Natural killer cell (primary cell): ENCODE data around the gene FIBP. TPM values are rescaled to one million over a fixed set of nuclear protein-coding genes. Genes with fewer than 3 reads are reported as not detected.

Experiments used
- ATAC-seq, 3 donors: fragments of 150-1000 bp in 2 of 3; fragments of 200-7000 bp in 1 of 3; cut with Tn5 transposase; 1 replicate in 1 of 3; 2 replicates in 2 of 3; pipeline ENCODE4 v1.10.0; 2021; ENCODE audit warnings: mild to moderate bottlenecking in 2 of 3, moderate library complexity in 2 of 3
- DNase-seq, 2 donors: peaks; one replicate each; pipeline versions ENCODE4 v3.0.0 to v3.0.0-alpha.2; 2013 to 2021; ENCODE audit warnings: mixed read lengths in 1 of 2
- H3K27ac ChIP-seq: one replicate; pipeline ENCODE4 v1.5.1; 2013; ENCODE audit warnings: mild to moderate bottlenecking, low read length
- H3K27me3 ChIP-seq: one replicate; pipeline ENCODE4 v1.6.1; 2013; ENCODE audit warnings: low read length; ENCODE audit not compliant: control insufficient read depth, insufficient read depth
- H3K36me3 ChIP-seq: one replicate; pipeline ENCODE4 v1.6.1; 2013; ENCODE audit warnings: low read length; ENCODE audit not compliant: control insufficient read depth, insufficient read depth
- H3K4me1 ChIP-seq: one replicate; pipeline ENCODE4 v1.6.1; 2013; ENCODE audit warnings: low read length; ENCODE audit not compliant: control insufficient read depth, insufficient read depth
- H3K4me3 ChIP-seq: one replicate; pipeline ENCODE4 v1.5.1; 2013; ENCODE audit warnings: low read length
- H3K9me3 ChIP-seq: one replicate; pipeline ENCODE4 v1.6.1; 2013; ENCODE audit warnings: low read length; ENCODE audit not compliant: control insufficient read depth, insufficient read depth
- H3K27ac Mint-ChIP-seq, 2 donors: one replicate each; pipeline ENCODE4 v1.8.0; 2022; ENCODE audit warnings: mild to moderate bottlenecking in 2 of 2, mixed read lengths in 2 of 2, moderate library complexity in 1 of 2
- H3K27me3 Mint-ChIP-seq, 2 donors: one replicate each; pipeline ENCODE4 v1.8.0; 2022; ENCODE audit warnings: low read depth in 2 of 2, mixed read lengths in 2 of 2
- H3K36me3 Mint-ChIP-seq: one replicate; pipeline ENCODE4 v1.8.0; 2022; ENCODE audit warnings: mixed read lengths
- H3K4me1 Mint-ChIP-seq, 2 donors: one replicate each; pipeline ENCODE4 v1.8.0; 2022; ENCODE audit warnings: mixed read lengths in 2 of 2
- H3K4me3 Mint-ChIP-seq: one replicate; pipeline ENCODE4 v1.8.0; 2022; ENCODE audit warnings: mild to moderate bottlenecking, moderate library complexity, mixed read lengths
- H3K9me3 Mint-ChIP-seq, 2 donors: one replicate each; pipeline ENCODE4 v1.8.0; 2022; ENCODE audit warnings: mixed read lengths in 2 of 2
- WGBS: methylation state at CpG from one replicate; pipeline ENCODE4 v1.1.7; 2013; ENCODE audit warnings: missing lambda C conversion rate; ENCODE audit not compliant: insufficient coverage; 5-methylcytosine and 5-hydroxymethylcytosine counted together
- intact Hi-C: fragments of 100-400 bp; cut with micrococcal nuclease; formaldehyde crosslinking; loops from one replicate; pipeline ENCODE4 v1.14.2; 2022
- total RNA-seq, 4 donors: library from RNA; stranded (reverse); fragments of 120-200 nt in 1 of 4; gene quantifications; one replicate each; pipeline versions ENCODE4 v1.2.3 to v1.2.4, GENCODE V29; 2013 to 2022
- TF ChIP-seq, protein P1 (sequence below): fragments of 200-600 bp; IDR thresholded peaks from one replicate; pipeline ENCODE4 v1.8.0; 2022; ENCODE audit warnings: antibody characterized with exemption

The FIBP gene
- total RNA-seq, 3 donors from 2014 or later (not counting 1 experiment from before 2014, with no cell fraction given), result 36.5 to 47.9 (median 45.7) TPM

DNA sequence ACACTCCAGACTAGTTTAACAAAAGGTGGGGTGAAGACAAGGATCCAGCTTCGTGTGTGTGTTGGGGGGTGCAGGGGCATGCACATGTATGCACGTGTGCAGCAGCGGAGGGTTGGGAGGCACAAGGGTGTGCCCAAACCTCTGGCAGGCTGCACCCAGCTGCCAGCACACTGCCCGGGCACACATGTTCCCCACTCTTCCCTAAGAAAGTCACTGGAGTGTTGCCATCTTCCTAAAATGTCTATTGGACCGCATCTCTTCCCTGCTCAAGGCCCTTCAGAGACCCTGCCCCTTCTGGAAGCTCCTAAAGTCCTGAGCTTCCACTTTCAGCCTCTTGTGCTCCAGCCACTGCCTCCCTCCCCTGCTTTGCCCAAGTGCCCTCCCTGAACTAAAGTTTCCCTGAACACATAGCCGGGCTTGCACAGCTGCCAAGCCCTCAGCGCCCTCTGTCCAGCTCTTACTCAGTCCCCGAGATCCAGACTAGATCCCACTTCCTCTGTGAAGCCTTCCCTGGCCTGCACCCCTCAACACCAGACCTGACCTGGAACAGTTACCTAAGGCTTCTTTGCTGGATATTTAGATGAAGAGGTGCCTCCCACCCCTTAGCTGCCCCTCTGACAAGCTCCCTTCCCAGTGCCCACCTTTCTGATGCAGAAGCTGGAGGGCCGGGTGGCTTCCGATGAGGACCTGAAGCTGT is 36.3 kb downstream of the FIBP start:
- Mint-ChIP-seq H3K36me3 (peaks cover 7% of the 10 kb centered on the region), H3K4me1 (peaks cover 30 to 39% of the 10 kb centered on the region in 2 donors), H3K27ac (peak overlapping the region in 1 of 2 donors; percentile 63), H3K9me3 (no peaks in the 10 kb centered on the region), H3K4me3 (no peak overlapping the region), H3K27me3 (no peaks in the 10 kb centered on the region)
- Histone ChIP-seq H3K4me1 (peaks cover 32% of the 10 kb centered on the region), H3K9me3 (peaks cover 4% of the 10 kb centered on the region), H3K27ac (no peak overlapping the region), H3K36me3 (peaks cover 54% of the 10 kb centered on the region), H3K27me3 (no peaks in the 10 kb centered on the region), H3K4me3 (no peak overlapping the region)
- WGBS, result 97% methylated on average over 10 of the region's 10 CpGs
- DNase-seq (peak in 1 of 2 donors; percentile 13), ATAC-seq (no peak)
- TF ChIP-seq, protein P1, sequence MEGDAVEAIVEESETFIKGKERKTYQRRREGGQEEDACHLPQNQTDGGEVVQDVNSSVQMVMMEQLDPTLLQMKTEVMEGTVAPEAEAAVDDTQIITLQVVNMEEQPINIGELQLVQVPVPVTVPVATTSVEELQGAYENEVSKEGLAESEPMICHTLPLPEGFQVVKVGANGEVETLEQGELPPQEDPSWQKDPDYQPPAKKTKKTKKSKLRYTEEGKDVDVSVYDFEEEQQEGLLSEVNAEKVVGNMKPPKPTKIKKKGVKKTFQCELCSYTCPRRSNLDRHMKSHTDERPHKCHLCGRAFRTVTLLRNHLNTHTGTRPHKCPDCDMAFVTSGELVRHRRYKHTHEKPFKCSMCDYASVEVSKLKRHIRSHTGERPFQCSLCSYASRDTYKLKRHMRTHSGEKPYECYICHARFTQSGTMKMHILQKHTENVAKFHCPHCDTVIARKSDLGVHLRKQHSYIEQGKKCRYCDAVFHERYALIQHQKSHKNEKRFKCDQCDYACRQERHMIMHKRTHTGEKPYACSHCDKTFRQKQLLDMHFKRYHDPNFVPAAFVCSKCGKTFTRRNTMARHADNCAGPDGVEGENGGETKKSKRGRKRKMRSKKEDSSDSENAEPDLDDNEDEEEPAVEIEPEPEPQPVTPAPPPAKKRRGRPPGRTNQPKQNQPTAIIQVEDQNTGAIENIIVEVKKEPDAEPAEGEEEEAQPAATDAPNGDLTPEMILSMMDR, result no peak
- intact Hi-C loops, result no loop called here

DNA sequence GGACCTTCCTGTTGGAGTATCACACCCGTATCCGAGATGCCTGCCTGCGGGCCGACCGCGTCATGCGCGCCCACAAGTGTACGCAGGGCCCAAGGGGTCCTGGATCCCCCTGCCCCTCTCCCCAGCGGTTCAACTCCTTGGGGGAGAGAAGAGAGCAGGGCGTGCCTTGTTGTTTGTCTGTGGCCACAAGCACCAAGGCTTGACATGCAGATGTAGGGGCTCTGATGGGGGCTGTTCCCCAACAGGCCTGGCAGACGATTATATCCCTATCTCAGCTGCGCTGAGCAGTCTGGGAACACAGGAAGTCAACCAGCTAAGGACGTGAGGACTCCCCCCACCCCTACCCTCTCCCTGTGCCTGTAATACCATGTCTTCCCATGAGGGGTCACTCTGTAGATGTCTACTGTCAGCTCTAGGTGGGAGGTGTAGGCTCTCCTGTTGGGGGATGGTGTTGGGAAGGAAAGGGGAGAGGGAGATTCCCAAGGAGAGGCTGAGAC is 37.1 kb downstream of the FIBP start:
- intact Hi-C loops, result no loop called here
- Mint-ChIP-seq H3K27me3 (no peaks in the 10 kb centered on the region), H3K36me3 (peaks cover 7% of the 10 kb centered on the region), H3K27ac (no peak overlapping the region), H3K4me1 (peaks cover 22 to 31% of the 10 kb centered on the region in 2 donors), H3K9me3 (no peaks in the 10 kb centered on the region), H3K4me3 (no peak overlapping the region)
- Histone ChIP-seq H3K9me3 (peaks cover 4% of the 10 kb centered on the region), H3K4me3 (no peak overlapping the region), H3K36me3 (peaks cover 53% of the 10 kb centered on the region), H3K27ac (no peak overlapping the region), H3K27me3 (no peaks in the 10 kb centered on the region), H3K4me1 (peaks cover 25% of the 10 kb centered on the region)
- ATAC-seq (no peak), DNase-seq (peak in 1 of 2 donors; percentile 26)
- 94% methylated on average over 13 of the region's 14 CpGs for WGBS
- TF ChIP-seq, protein P1, result no peak

DNA sequence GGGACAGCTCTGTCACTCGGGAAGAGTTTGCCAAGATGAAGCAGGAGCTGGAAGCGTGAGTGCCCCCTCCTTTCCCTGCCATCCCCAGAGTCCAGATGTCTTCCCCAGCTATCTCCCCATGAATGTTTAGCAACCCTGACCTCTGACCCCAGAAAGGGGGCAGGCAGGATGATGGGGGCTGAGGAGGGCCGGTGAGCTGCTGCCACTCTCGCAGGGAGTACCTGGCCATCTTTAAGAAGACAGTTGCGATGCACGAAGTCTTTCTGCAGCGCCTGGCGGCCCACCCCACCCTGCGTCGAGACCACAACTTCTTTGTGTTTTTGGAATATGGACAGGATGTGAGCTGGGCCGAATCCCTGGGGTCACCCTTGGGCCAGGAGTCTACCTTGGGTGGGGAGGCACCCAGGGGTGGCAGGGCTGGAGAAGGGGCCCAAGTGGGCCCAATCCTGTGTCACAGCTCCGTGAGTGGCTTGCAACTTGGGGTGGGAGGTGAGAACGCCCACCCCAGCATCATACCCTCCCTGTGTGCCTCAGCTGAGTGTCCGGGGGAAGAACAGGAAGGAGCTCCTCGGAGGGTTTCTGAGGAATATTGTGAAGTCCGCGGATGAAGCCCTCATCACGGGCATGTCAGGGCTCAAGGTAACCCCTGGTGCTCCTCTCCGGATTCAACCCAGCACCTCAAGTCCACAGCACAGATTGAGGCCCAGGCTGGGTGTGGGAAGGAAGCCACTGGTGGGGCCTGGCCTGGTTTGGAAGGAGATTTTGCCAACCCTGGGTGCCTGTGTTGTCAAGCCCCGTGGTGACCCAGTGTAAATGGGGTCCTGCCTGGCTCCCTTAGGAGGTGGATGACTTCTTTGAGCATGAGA is 37.8 kb downstream of the FIBP start:
- Mint-ChIP-seq H3K36me3 (peaks cover 7% of the 10 kb centered on the region), H3K4me3 (no peak overlapping the region), H3K4me1 (peaks cover 17 to 28% of the 10 kb centered on the region in 2 donors), H3K27me3 (no peaks in the 10 kb centered on the region), H3K9me3 (no peaks in the 10 kb centered on the region), H3K27ac (no peak overlapping the region)
- Histone ChIP-seq H3K36me3 (peaks cover 46% of the 10 kb centered on the region), H3K27me3 (no peaks in the 10 kb centered on the region), H3K4me1 (peaks cover 18% of the 10 kb centered on the region), H3K9me3 (peaks cover 4% of the 10 kb centered on the region), H3K27ac (no peak overlapping the region), H3K4me3 (no peak overlapping the region)
- DNase-seq (peak in 1 of 2 donors; percentile 14), ATAC-seq (no peak)
- WGBS, result 92% methylated on average over 19 of the region's 20 CpGs
- intact Hi-C loops, result no loop called here
- TF ChIP-seq, protein P1, result no peak
